Spinal cord (tissue), 10 donors: ENCODE data around the gene CCM2L. TPM values are rescaled to one million over a fixed set of nuclear protein-coding genes. Genes with fewer than 3 reads are reported as not detected.

Experiments
- DNase-seq, 6 donors: peaks; one replicate each; pipeline versions ENCODE4 v3.0.0 to v3.0.0-alpha.2; 2013 to 2015; ENCODE audit warnings: low spot score in 6 of 6, low read depth in 4 of 6
- H3K27ac ChIP-seq: one replicate; pipeline ENCODE4 v1.5.1; 2013; ENCODE audit warnings: low read depth, low read length, control low read depth
- H3K27me3 ChIP-seq: one replicate; pipeline ENCODE4 v1.6.1; 2013; ENCODE audit warnings: low read length; ENCODE audit not compliant: control insufficient read depth, insufficient read depth
- H3K36me3 ChIP-seq: one replicate; pipeline ENCODE4 v1.6.1; 2013; ENCODE audit warnings: low read length; ENCODE audit not compliant: control insufficient read depth, insufficient read depth
- H3K4me1 ChIP-seq: one replicate; pipeline ENCODE4 v1.6.1; 2013; ENCODE audit warnings: low read length; ENCODE audit not compliant: control insufficient read depth, insufficient read depth
- H3K4me3 ChIP-seq: one replicate; pipeline ENCODE4 v1.5.1; 2013; ENCODE audit warnings: low read depth, low read length, control low read depth
- H3K9me3 ChIP-seq: one replicate; pipeline ENCODE4 v1.6.1; 2013; ENCODE audit warnings: low read length; ENCODE audit not compliant: control insufficient read depth, insufficient read depth
- WGBS: methylation state at CpG from one replicate; pipeline ENCODE4 v1.1.5; 2013; ENCODE audit warnings: missing lambda C conversion rate; ENCODE audit not compliant: insufficient coverage; 5-methylcytosine and 5-hydroxymethylcytosine counted together
- polyA plus RNA-seq, 2 donors: library from polyadenylated mRNA; unstranded; fragments of 120-200 nt; gene quantifications; one replicate each; pipeline ENCODE4 v1.2.1, GENCODE V29; 2013; ENCODE audit not compliant: insufficient read length in 2 of 2
- total RNA-seq, 2 donors: library from RNA; depleted of rRNA in 1 of 2; stranded (reverse); fragments of 120-200 nt in 1 of 2; fragments of >200 nt in 1 of 2; gene quantifications; one replicate each; pipeline versions ENCODE4 v1.2.3 to v1.2.4, GENCODE V29; 2013 to 2014
- donor health status: healthy.

The CCM2L gene
- total and polyA plus RNA-seq, 4 donors, result 3.8 to 8.4 (median 6.6) TPM

DNA sequence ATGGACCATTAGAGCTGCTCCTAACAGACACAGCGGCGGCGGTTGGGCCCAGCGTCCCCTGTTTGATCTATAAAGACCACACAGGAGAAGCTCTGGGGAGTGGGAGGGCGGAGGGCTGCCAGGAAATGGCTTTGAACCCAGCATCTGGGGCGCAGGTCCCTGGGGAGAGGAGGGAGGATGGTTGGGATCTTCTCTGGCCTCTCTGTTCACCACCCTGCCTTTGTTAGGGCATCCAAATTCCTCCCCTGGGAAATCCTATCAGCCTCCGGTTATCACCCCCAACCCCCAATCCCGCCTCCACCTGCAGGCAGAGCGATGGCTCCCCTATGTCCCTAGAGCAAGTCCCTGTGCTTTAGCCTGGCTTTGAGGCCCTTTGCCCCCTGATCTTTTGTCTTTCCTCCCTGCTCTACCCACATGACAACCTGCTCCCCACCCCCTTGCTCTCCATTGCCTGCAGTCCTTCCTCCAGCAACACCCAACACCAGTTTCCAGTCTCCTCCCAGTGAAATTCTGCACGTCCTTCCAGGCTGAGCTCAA, 35.2 kb upstream of the CCM2L start:
- H3K9me3 ChIP-seq, result no peaks in the 10 kb centered on the region
- H3K4me3 ChIP-seq, result no peak overlapping the region
- H3K4me1 ChIP-seq, result peaks cover 5% of the 10 kb centered on the region
- DNase-seq, result no peak
- H3K36me3 ChIP-seq, result no peaks in the 10 kb centered on the region
- H3K27ac ChIP-seq, result no peak overlapping the region
- peaks cover 2% of the 10 kb centered on the region for H3K27me3 ChIP-seq
- 21% methylated on average over 5 of the region's 10 CpGs for WGBS

DNA sequence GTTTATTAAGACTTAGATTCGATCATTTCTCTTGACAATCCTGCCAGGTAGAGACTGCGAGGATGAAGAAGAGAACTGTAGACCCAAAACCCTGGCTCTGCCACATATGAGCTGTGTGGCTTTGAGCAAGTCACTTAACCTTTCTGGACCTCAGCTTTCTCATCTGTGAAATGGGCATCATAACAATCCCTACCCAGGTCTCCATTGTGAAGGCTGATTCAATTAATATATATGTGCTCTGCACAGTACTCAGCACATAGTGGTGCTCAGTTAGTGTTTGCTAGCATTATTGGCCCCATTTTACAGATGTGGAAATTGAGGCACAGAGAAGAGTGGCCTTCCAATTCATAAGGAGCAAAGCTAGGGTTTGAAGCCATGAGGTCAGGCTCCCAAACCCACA, 34.4 kb upstream of the CCM2L start:
- Histone ChIP-seq H3K27me3 (peaks cover 2% of the 10 kb centered on the region), H3K4me3 (no peak overlapping the region), H3K9me3 (no peaks in the 10 kb centered on the region), H3K27ac (no peak overlapping the region), H3K4me1 (peaks cover 5% of the 10 kb centered on the region), H3K36me3 (no peaks in the 10 kb centered on the region)
- DNase-seq, result no peak
- WGBS, result no CpG with 5 or more reads among the region's 2 CpGs

DNA sequence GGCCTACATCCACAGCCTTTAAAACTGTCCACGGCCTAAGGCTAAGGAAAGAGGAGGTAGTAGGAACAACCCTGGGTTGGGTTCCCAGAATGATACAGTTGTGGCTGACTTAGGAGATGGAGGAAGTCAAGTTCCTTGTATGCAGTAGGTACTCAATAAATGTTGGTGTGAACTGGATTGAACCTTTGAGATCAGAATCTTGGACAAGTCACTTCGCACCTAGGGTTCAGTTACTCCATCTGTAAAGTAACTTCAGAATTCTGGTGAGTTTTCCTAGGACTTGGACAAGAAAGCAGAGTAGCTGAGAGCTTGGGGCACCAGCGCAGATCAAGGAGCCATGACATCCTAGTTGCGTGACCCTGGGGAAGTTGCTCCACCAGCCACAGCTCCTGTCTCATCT, 33.2 kb upstream of the CCM2L start:
- no peak overlapping the region for H3K27ac ChIP-seq
- H3K4me1 ChIP-seq, result peaks cover 5% of the 10 kb centered on the region
- no peaks in the 10 kb centered on the region for H3K9me3 ChIP-seq
- peaks cover 2% of the 10 kb centered on the region for H3K27me3 ChIP-seq
- H3K36me3 ChIP-seq, result no peaks in the 10 kb centered on the region
- 92% methylated on average over 2 of the region's 4 CpGs for WGBS
- DNase-seq, result no peak
- no peak overlapping the region for H3K4me3 ChIP-seq

DNA sequence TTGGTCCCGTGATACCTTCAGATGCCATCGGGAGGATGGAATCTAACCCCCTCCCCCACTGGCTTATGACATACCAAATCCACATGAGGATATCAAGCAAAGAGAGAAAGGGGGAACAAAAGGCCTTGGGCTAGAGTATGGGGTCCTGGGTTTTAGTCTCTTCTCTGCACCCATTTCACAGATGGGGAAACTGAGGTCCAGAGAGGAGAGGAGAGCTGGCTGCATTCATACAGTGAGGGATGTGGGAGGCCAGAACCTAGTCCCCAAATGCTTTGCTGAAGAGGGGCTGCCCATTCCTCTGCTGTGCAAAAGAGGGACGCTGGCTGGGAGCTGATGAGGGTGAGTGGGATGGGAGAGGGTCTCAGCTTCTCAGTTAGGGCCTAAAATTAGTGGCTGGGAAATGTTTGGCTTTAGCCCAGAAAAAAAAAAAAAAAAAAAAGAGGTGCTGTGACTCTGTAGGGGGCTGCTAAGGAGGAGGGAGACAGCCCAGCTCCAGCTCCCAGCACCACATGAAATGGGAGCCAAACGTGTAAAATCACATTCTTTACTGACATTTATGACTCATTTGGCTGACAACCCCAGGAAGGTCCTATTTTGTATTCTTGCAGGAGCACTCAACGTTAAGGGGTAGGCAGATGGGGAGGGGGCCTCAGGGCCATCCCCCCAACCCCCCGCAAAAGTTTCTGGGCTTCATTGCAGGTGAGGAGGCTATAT, 30.4 kb upstream of the CCM2L start:
- Histone ChIP-seq H3K36me3 (no peaks in the 10 kb centered on the region), H3K9me3 (no peaks in the 10 kb centered on the region), H3K27ac (no peak overlapping the region), H3K27me3 (no peaks in the 10 kb centered on the region), H3K4me1 (peaks cover 4% of the 10 kb centered on the region), H3K4me3 (no peak overlapping the region)
- 83% methylated on average over 1 of the region's 6 CpGs for WGBS
- DNase-seq, result no peak

DNA sequence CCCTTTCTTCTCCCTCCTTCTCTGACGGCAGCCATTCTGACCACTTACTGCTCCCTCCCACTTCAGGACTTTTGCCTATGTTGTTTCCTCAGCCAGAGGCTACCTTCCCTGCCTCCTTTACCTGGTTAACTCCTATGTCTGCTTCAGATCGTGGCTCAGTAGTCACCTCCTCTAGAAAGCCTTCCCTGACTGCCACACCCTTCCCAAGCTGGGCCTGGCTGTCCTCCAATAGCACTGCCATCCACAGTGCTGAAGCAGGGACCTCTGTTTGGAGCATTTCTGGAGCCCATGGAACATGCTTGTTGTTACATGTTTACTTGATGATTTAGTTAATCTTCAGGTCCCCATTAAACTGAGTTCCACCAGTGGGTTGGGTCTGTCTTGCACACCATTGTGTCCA, 28.5 kb upstream of the CCM2L start:
- 85% methylated on average over 2 of the region's 2 CpGs for WGBS
- H3K36me3 ChIP-seq, result no peaks in the 10 kb centered on the region
- no peaks in the 10 kb centered on the region for H3K4me1 ChIP-seq
- H3K27me3 ChIP-seq, result no peaks in the 10 kb centered on the region
- no peaks in the 10 kb centered on the region for H3K9me3 ChIP-seq
- H3K27ac ChIP-seq, result no peak overlapping the region
- no peak overlapping the region for H3K4me3 ChIP-seq
- DNase-seq, result no peak

DNA sequence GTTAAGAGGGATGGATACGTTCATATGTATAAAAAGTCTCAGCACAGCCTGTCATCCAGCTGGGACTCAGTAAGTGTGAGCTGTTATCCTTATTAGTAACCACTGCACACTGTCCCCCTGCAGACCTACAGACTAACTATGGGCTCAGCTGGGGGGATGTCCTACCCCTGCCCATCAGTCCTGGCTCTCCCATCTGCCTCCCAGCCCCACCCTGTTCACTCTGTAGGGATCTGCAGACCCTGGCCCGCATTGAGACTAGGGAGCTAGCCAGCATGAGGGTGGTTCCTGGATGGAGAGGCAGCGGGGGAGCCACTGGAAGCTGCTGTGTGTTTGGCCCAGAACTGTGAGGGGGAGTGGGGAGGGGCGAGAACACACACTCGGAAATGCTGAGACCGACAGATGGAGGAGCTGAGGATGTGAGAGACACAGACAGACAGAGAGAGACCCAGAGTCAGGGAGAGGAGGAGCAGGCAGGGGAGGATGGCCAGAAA, 25.2 kb upstream of the CCM2L start:
- peak in 2 of 6 donors; percentile 30 to 90 for DNase-seq

DNA sequence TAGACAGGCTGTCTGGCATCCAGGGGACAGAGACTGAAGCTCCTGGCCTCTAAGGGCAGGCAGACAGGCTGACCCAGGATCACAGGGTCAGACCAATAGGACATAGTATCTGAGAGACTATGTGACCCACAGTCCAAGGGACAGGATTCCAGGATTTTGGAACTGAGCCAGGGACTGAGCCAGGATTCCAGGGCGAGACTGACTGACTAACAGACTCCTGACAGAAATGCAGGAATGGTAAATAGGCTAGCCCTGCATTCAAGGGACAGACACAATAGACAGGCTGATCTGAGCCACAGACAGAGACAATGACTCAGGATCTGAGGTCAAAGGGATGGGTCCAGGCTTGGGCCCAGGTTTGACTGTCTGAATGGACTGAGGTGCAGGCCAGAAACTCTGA, 22.5 kb upstream of the CCM2L start:
- WGBS, result 63% methylated on average over 1 of the region's 1 CpG
- H3K4me3 ChIP-seq, result no peak overlapping the region
- no peak overlapping the region for H3K27ac ChIP-seq
- H3K4me1 ChIP-seq, result peaks cover 8% of the 10 kb centered on the region
- H3K9me3 ChIP-seq, result no peaks in the 10 kb centered on the region
- no peaks in the 10 kb centered on the region for H3K27me3 ChIP-seq
- DNase-seq, result no peak
- H3K36me3 ChIP-seq, result no peaks in the 10 kb centered on the region

More for the DNA sequence above, 25.2 kb upstream of the CCM2L start:
- Histone ChIP-seq H3K4me1 (no peaks in the 10 kb centered on the region), H3K27me3 (no peaks in the 10 kb centered on the region), H3K4me3 (no peak overlapping the region), H3K9me3 (no peaks in the 10 kb centered on the region), H3K36me3 (no peaks in the 10 kb centered on the region), H3K27ac (no peak overlapping the region)
- 15% methylated on average over 5 of the region's 6 CpGs for WGBS

DNA sequence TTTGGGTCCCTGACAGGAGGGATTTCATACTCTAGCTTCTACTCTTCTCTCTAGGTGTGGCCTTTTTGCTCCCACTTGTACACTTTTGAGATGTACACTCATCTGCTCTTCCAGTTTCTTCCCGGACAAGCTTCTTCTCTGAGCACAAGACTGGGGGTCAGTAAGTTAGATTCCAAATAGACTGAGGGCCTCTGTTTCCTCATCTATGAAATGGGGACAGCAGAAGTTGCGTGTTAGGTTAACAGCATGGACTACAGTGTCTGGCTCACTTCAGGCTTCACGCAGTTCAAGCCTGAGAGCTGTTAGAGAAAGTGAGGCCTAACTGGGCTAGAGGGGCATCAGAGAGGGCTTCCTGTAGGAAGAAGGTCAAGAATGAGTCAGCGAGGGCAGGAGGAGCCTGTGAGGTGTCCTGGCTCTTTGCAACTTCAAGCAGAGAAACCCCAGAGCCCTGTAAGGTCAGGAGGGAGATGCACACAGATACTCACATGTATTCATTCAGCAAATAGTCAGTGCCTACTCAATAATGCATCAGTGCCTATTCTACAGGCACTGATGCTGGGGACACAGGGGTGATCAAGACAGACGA, 21.7 kb upstream of the CCM2L start:
- Histone ChIP-seq H3K36me3 (no peaks in the 10 kb centered on the region), H3K27me3 (peaks cover 3% of the 10 kb centered on the region), H3K4me1 (peaks cover 8% of the 10 kb centered on the region), H3K4me3 (no peak overlapping the region), H3K27ac (no peak overlapping the region), H3K9me3 (no peaks in the 10 kb centered on the region)
- 87% methylated on average over 5 of the region's 5 CpGs for WGBS
- DNase-seq, result no peak

DNA sequence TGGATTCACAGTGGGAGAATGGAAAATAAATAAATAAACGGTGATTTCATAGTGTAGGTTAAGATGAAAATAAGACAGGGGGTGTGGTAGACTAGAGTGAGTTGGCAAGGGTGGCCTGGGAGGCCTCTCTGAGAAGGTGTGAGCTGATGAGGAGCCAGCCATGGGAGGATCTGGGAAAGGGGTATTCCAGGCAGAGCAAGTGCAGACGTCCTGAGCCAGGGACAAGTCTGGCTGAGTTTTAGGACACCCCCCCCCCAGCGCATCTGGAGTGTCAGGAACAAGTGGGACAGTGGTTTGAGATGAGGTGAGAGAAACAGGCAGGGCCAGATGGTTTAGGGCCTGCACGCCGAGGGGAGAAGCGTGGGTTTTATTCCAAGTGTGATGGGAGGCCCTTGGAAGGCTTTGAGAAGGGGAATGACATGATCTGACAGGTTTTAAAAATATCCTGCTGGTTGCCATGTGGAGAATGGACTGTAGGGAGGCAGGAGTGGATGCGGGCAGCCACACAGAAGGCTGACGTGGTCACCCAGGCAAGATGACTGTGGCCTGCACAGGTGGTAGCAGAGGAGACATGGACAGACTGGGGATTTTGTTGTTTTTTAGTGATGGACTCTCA, 21.1 kb upstream of the CCM2L start:
- peak in 1 of 6 donors; percentile 43 for DNase-seq
- no peak overlapping the region for H3K27ac ChIP-seq
- peaks cover 8% of the 10 kb centered on the region for H3K4me1 ChIP-seq
- H3K27me3 ChIP-seq, result peaks cover 3% of the 10 kb centered on the region
- no peaks in the 10 kb centered on the region for H3K9me3 ChIP-seq
- no peaks in the 10 kb centered on the region for H3K36me3 ChIP-seq
- no peak overlapping the region for H3K4me3 ChIP-seq
- 69% methylated on average over 7 of the region's 8 CpGs for WGBS
